Measurements from ENCODE around the gene SPC25. TPM values are rescaled to one million over a fixed set of nuclear protein-coding genes. Genes with fewer than 3 reads are reported as not detected.

The SPC25 gene
- total RNA-seq, 1 donor from 2014 or later: not detected

DNA sequence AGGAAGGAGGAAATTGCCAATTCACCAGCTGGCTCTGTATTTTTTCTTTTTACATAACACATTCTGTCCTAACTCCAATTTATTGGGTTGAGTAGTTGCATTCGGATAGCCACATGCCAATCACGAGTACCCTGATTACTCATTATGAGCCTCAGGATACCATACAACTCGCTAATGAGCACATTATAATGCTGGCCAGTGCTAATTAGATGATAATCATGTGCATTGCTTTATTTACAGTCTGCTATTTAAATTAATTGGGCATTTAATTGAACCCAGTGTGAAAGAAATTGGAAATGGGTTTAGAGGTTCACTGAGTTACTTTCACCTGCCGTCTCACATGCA, 26.1 kb upstream of the SPC25 start:
- H3K27ac ChIP-seq: no peak overlapping the region
- no peaks in the 10 kb centered on the region for H3K9me3 ChIP-seq
- no peaks in the 10 kb centered on the region for H3K36me3 ChIP-seq
- no peaks in the 10 kb centered on the region for H3K4me1 ChIP-seq
- DNase-seq (ENCODE audit: low spot score in 2 of 2): no peak
- intact Hi-C loops (cut with DNase I): loop anchor here (10.0 kb wide), 1 partner anchor 572 kb away; no protein-coding TSS in a partner anchor
- H3K4me3 ChIP-seq: no peak overlapping the region
- TF ChIP-seq, protein P1, sequence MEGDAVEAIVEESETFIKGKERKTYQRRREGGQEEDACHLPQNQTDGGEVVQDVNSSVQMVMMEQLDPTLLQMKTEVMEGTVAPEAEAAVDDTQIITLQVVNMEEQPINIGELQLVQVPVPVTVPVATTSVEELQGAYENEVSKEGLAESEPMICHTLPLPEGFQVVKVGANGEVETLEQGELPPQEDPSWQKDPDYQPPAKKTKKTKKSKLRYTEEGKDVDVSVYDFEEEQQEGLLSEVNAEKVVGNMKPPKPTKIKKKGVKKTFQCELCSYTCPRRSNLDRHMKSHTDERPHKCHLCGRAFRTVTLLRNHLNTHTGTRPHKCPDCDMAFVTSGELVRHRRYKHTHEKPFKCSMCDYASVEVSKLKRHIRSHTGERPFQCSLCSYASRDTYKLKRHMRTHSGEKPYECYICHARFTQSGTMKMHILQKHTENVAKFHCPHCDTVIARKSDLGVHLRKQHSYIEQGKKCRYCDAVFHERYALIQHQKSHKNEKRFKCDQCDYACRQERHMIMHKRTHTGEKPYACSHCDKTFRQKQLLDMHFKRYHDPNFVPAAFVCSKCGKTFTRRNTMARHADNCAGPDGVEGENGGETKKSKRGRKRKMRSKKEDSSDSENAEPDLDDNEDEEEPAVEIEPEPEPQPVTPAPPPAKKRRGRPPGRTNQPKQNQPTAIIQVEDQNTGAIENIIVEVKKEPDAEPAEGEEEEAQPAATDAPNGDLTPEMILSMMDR (IDR thresholded peaks at IDR 0.05): no peak
- no peaks in the 10 kb centered on the region for H3K27me3 ChIP-seq

DNA sequence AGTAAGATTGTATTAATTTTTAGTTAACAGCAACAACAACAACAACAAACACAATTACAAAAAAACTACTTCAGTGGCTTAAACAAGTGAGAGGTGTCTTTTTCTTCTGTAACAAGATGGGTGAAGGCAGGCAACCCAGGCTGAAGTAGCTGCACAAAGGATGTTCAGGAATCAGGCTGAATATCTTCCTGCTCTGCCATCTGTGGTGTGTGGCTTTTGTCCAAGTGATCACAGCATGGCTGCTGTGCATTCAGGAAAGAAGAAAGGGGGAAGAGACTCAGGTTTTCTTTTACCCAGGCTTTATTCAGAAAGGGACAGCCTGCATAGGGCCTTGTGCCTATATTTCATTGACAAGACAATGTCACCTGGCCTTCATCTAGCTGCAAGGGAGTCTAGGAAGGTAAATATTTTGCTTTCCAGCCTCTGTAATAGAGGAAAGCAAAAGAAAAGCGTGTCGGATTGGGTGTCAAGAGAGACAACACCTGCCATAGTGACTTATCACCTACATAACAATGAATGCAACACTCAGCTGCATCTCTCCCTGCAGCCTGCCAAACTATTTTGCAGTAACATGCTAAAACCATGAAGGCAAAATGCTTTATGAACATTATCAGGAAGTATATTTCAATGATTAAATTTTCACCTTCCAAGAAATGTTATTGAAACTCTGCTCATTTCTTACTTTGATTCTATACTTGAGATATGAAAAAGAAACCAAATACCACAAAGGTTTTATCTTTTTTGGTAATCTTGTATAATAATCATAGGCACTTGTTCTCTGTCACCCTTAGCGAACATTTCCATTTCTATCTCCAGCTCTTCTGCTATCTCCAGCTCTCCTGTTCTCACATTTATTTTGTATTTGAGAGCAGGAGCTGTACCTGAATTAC, 25.5 kb upstream of the SPC25 start:
- TF ChIP-seq, protein P1 (IDR thresholded peaks at IDR 0.05): no peak
- Histone ChIP-seq H3K4me3 (no peak overlapping the region), H3K9me3 (no peaks in the 10 kb centered on the region), H3K4me1 (no peaks in the 10 kb centered on the region), H3K36me3 (no peaks in the 10 kb centered on the region), H3K27me3 (no peaks in the 10 kb centered on the region), H3K27ac (no peak overlapping the region)
- intact Hi-C loops (cut with DNase I): loop anchor here (10.0 kb wide), 1 partner anchor 571 kb away; no protein-coding TSS in a partner anchor
- no peak for DNase-seq (ENCODE audit: low spot score in 2 of 2)

DNA sequence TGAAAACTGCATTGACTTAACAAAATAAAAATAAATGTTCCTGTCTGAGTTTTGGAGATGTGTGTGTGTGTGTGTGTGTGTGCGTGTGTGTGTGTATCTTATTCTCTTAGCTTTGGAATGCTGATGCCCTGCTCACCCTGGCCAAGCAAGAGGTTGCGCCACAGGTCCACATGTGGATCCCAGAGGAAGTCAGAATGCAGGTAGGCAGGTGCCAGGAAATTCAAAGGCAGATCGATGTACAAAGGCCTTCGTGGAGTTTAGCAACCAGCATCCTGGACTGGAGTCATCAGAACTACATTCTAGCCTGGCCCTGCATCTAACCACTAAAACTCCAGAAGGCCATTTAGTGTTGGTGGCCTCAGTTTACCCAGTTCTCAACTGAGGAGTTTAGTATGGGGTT, 23.3 kb upstream of the SPC25 start:
- intact Hi-C loops (cut with DNase I): loop anchor here (10.0 kb wide), 1 partner anchor 569 kb away; no protein-coding TSS in a partner anchor
- TF ChIP-seq, protein P1 (IDR thresholded peaks at IDR 0.05): no peak
- no peaks in the 10 kb centered on the region for H3K4me1 ChIP-seq
- no peak overlapping the region for H3K27ac ChIP-seq
- H3K9me3 ChIP-seq: no peaks in the 10 kb centered on the region
- DNase-seq (ENCODE audit: low spot score in 2 of 2): no peak
- H3K27me3 ChIP-seq: no peaks in the 10 kb centered on the region
- no peaks in the 10 kb centered on the region for H3K36me3 ChIP-seq
- no peak overlapping the region for H3K4me3 ChIP-seq

DNA sequence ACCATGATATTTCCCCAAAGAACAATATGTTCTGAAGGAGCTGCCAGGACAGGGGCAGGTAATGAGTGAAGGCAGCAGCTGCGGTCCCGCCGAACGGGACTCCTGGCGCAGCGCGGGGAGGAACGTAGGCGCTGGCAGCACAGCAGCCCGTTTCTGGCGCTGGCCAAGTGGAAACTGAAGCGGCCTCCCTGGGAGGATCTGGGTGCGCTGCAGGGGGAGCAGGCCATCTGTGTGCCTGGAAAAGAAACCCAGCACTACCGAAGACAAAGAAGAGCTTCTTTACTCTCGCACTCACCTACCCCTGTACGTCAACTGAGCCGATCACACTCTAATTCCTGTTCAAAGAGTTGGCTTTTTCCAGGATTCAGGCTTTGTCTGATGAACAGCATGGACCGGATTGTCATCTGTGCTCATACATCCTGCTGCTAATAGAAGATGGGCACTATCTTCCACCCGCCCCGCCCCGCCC, 22.7 kb upstream of the SPC25 start:
- H3K36me3 ChIP-seq: no peaks in the 10 kb centered on the region
- intact Hi-C loops (cut with DNase I): loop anchor here (10.0 kb wide), 1 partner anchor 568 kb away; no protein-coding TSS in a partner anchor
- TF ChIP-seq, protein P1 (IDR thresholded peaks at IDR 0.05): no peak
- H3K27me3 ChIP-seq: no peaks in the 10 kb centered on the region
- DNase-seq (ENCODE audit: low spot score in 2 of 2): no peak
- no peaks in the 10 kb centered on the region for H3K4me1 ChIP-seq
- H3K27ac ChIP-seq: no peak overlapping the region
- no peak overlapping the region for H3K4me3 ChIP-seq
- H3K9me3 ChIP-seq: no peaks in the 10 kb centered on the region

DNA sequence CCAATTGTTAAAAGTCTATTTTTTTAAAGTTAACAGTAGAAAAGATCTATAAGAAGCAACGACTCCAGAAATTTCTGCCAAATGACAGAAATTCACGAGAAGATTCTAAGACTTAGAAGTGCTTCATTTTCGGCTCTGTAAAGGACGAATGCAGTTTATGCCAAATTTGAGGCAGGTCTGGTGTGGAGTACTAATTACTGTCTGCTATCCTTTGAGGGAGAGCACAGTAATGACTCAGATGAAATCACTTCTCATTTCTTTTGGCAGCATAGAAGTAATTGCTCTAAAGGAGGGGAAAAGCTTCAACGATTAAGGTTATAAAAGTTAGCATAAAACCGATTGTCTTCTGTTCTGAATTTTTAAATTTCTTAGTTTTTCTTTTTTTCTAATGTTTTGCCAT, 22.2 kb upstream of the SPC25 start:
- H3K9me3 ChIP-seq: no peaks in the 10 kb centered on the region
- H3K27ac ChIP-seq: no peak overlapping the region
- no peak overlapping the region for H3K4me3 ChIP-seq
- TF ChIP-seq, protein P1 (IDR thresholded peaks at IDR 0.05): no peak
- DNase-seq (ENCODE audit: low spot score in 2 of 2): no peak
- no peaks in the 10 kb centered on the region for H3K27me3 ChIP-seq
- H3K36me3 ChIP-seq: no peaks in the 10 kb centered on the region
- H3K4me1 ChIP-seq: no peaks in the 10 kb centered on the region
- intact Hi-C loops (cut with DNase I): loop anchor here (10.0 kb wide), 1 partner anchor 568 kb away; no protein-coding TSS in a partner anchor
